ENCODE measurements around the gene PITPNM3. TPM values are rescaled to one million over a fixed set of nuclear protein-coding genes. Genes with fewer than 3 reads are reported as not detected.

The PITPNM3 gene
- total RNA-seq, 1 donor from 2014 or later, result 0.72 TPM

- H3K27ac Mint-ChIP-seq (ENCODE audit: unreplicated experiment), result no peak overlapping the region
- DNase-seq (ENCODE audit: low spot score), result no peak
- H3K4me1 Mint-ChIP-seq (ENCODE audit: unreplicated experiment), result no peaks in the 10 kb centered on the region
- H3K4me3 Mint-ChIP-seq (ENCODE audit: unreplicated experiment), result no peak overlapping the region
- TF ChIP-seq CTCF (IDR thresholded peaks at IDR 0.05; ENCODE audit: unreplicated experiment), result no peak
- H3K9me3 Mint-ChIP-seq (ENCODE audit: unreplicated experiment), result no peaks in the 10 kb centered on the region
- H3K27me3 Mint-ChIP-seq (ENCODE audit: unreplicated experiment), result peaks cover 15% of the 10 kb centered on the region
- H3K36me3 Mint-ChIP-seq (ENCODE audit: low read depth, unreplicated experiment), result no peaks in the 10 kb centered on the region
These were observed 20.3 kb downstream of the PITPNM3 start for GRCh38 chr17:6536053-6536452.

- Mint-ChIP-seq H3K4me3 (ENCODE audit: unreplicated experiment) (no peak overlapping the region), H3K36me3 (ENCODE audit: low read depth, unreplicated experiment) (no peaks in the 10 kb centered on the region), H3K27ac (ENCODE audit: unreplicated experiment) (no peak overlapping the region), H3K27me3 (ENCODE audit: unreplicated experiment) (peaks cover 13% of the 10 kb centered on the region), H3K9me3 (ENCODE audit: unreplicated experiment) (no peaks in the 10 kb centered on the region), H3K4me1 (ENCODE audit: unreplicated experiment) (no peaks in the 10 kb centered on the region)
- no peak for TF ChIP-seq CTCF (IDR thresholded peaks at IDR 0.05; ENCODE audit: unreplicated experiment)
- no peak for DNase-seq (ENCODE audit: low spot score)
These were observed 21.4 kb downstream of the PITPNM3 start for GRCh38 chr17:6534846-6535514.

- H3K4me3 Mint-ChIP-seq (ENCODE audit: unreplicated experiment), result no peak overlapping the region
These were observed 23.9 kb downstream of the PITPNM3 start for GRCh38 chr17:6532441-6532885.

GRCh38 chr17:6531575-6531974 is 24.8 kb downstream of the PITPNM3 start:
- Mint-ChIP-seq H3K9me3 (ENCODE audit: unreplicated experiment) (no peaks in the 10 kb centered on the region), H3K36me3 (ENCODE audit: low read depth, unreplicated experiment) (no peaks in the 10 kb centered on the region), H3K27ac (ENCODE audit: unreplicated experiment) (no peak overlapping the region), H3K27me3 (ENCODE audit: unreplicated experiment) (peaks cover 15% of the 10 kb centered on the region), H3K4me1 (ENCODE audit: unreplicated experiment) (no peaks in the 10 kb centered on the region), H3K4me3 (ENCODE audit: unreplicated experiment) (no peak overlapping the region)
- DNase-seq (ENCODE audit: low spot score), result no peak
- TF ChIP-seq CTCF (IDR thresholded peaks at IDR 0.05; ENCODE audit: unreplicated experiment), result no peak

More at GRCh38 chr17:6532441-6532885, 23.9 kb downstream of the PITPNM3 start:
- H3K9me3 Mint-ChIP-seq (ENCODE audit: unreplicated experiment), result no peaks in the 10 kb centered on the region
- H3K27ac Mint-ChIP-seq (ENCODE audit: unreplicated experiment), result no peak overlapping the region
- DNase-seq (ENCODE audit: low spot score), result no peak
- no peaks in the 10 kb centered on the region for H3K4me1 Mint-ChIP-seq (ENCODE audit: unreplicated experiment)
- no peak for TF ChIP-seq CTCF (IDR thresholded peaks at IDR 0.05; ENCODE audit: unreplicated experiment)
- H3K27me3 Mint-ChIP-seq (ENCODE audit: unreplicated experiment), result peaks cover 15% of the 10 kb centered on the region
- H3K36me3 Mint-ChIP-seq (ENCODE audit: low read depth, unreplicated experiment), result no peaks in the 10 kb centered on the region

- Mint-ChIP-seq H3K9me3 (ENCODE audit: unreplicated experiment) (no peaks in the 10 kb centered on the region), H3K4me3 (ENCODE audit: unreplicated experiment) (no peak overlapping the region), H3K27me3 (ENCODE audit: unreplicated experiment) (peaks cover 12% of the 10 kb centered on the region), H3K4me1 (ENCODE audit: unreplicated experiment) (no peaks in the 10 kb centered on the region), H3K27ac (ENCODE audit: unreplicated experiment) (no peak overlapping the region), H3K36me3 (ENCODE audit: low read depth, unreplicated experiment) (no peaks in the 10 kb centered on the region)
- DNase-seq (ENCODE audit: low spot score), result no peak
- no peak for TF ChIP-seq CTCF (IDR thresholded peaks at IDR 0.05; ENCODE audit: unreplicated experiment)
These were observed 25.9 kb downstream of the PITPNM3 start for GRCh38 chr17:6530324-6530920.

Measured in endothelial cell (in vitro differentiated cells).